OCI-LY7 (cell line): Measurements from ENCODE around the gene ICAM5.

ENCODE experiments used
- EZH2phosphoT487 ChIP-seq: fragments of 200-600 bp; sonication (generic); IDR thresholded peaks from 2 replicates; pipeline ENCODE4 v1.6.1; 2018; ENCODE audit warnings: low read depth, borderline replicate concordance, mild to moderate bottlenecking, mixed run types, antibody characterized with exemption, low read length, moderate library complexity, mixed read lengths
- TF ChIP-seq, protein P1 (sequence below): fragments of 200-600 bp; sonication (generic); conservative IDR thresholded peaks from 2 replicates; pipeline ENCODE4 v1.5.1; 2014; ENCODE audit warnings: mild to moderate bottlenecking, antibody characterized with exemption, low read length, moderate library complexity, mixed read lengths

DNA sequence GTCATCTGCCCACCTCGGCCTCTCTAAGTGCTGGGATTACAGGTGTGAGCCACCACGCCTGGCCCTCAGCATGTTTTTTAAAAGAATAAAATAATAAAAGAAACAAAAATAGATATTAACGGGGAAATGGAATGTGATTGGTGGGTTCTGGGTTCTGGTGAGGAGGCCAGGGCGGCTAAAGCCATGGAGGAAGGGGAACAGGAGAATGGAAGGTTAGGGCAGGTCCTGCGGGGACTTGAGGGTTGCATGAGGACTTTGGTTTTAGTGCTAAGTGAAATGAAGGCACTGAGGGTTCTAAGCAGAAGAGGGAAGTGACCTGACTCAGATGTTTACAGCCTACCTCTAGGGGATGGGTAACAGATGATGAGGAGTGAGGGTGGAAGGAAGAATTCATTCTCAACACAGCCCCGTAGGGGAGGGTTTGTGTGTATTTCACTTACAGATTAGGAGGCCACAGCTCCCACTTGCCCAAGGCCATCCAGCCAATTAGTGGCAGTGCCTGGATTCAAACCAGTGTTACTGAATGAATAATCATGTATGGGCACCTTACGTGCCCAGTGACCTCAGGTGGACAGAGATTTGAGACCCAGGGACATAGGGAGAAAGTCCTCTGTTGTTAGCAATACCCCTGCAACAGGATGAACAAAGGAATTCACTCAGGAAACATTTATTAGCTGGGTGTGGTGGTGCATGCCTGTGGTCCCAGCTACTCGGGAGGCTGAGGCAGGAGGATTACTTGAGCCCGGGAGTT, 44.4 kb upstream of the ICAM5 start:
- TF ChIP-seq, protein P1, sequence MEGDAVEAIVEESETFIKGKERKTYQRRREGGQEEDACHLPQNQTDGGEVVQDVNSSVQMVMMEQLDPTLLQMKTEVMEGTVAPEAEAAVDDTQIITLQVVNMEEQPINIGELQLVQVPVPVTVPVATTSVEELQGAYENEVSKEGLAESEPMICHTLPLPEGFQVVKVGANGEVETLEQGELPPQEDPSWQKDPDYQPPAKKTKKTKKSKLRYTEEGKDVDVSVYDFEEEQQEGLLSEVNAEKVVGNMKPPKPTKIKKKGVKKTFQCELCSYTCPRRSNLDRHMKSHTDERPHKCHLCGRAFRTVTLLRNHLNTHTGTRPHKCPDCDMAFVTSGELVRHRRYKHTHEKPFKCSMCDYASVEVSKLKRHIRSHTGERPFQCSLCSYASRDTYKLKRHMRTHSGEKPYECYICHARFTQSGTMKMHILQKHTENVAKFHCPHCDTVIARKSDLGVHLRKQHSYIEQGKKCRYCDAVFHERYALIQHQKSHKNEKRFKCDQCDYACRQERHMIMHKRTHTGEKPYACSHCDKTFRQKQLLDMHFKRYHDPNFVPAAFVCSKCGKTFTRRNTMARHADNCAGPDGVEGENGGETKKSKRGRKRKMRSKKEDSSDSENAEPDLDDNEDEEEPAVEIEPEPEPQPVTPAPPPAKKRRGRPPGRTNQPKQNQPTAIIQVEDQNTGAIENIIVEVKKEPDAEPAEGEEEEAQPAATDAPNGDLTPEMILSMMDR = no peak
- TF ChIP-seq EZH2phosphoT487 = no peak
